HCT116 (cell line): Measurements from ENCODE around the gene TNC. TPM values are rescaled to one million over a fixed set of nuclear protein-coding genes. Genes with fewer than 3 reads are reported as not detected.
"Not testable (repeated sequence)": the region's sequence is repeated elsewhere in the genome, so short reads cannot be mapped to it uniquely, and the experiment has no call there.

Experiments used
- ATAC-seq: fragments of 200-7000 bp; cut with Tn5 transposase; 2 replicates; pipeline ENCODE4 v1.9.1; 2020; ENCODE audit warnings: mild to moderate bottlenecking, moderate library complexity
- BruUV-seq: library from RNA; stranded (reverse); fragments of 400-500 nt; replicated peaks from 2 replicates; lab custom pipeline; 2021; lab: Mats Ljungman, UMichigan
- CTCF ChIA-PET: fragments of 300-600 bp; sonication (Branson Sonifier 250); formaldehyde crosslinking; loops from one replicate; lab custom pipeline; 2021; ENCODE audit warnings: antibody characterized with exemption; lab: Charles Lee
- POLR2A ChIA-PET: fragments of 300-600, 350-600 bp; sonication (Branson Sonifier 250); formaldehyde crosslinking; loops from one replicate; lab custom pipeline; 2021; ENCODE audit warnings: antibody characterized with exemption; lab: Charles Lee
- RAD21 ChIA-PET, 2 experiments: fragments of 300-600 bp; sonication (Branson Sonifier 250); formaldehyde crosslinking; loops; one replicate each; lab custom pipeline; 2023; ENCODE audit warnings: low total read pairs in 2 of 2; ENCODE audit not compliant: uncharacterized antibody in 2 of 2, unreplicated experiment in 2 of 2, low non-redundant PET in 1 of 2; lab: Charles Lee
- DNase-seq: peaks from one replicate; pipeline ENCODE4 v3.0.0-alpha.2; 2010; ENCODE audit warnings: low read depth, low spot score
- H2AFZ ChIP-seq: fragments of 200-600 bp; shearing (Covaris generic), sonication (generic); 2 replicates; pipeline ENCODE4 v1.6.1; 2017; ENCODE audit warnings: low read depth, mixed run types, mixed read lengths, antibody characterized with exemption, low read length; ENCODE audit not compliant: poor library complexity, severe bottlenecking
- H3K27ac ChIP-seq: 2 replicates; pipeline ENCODE4 v1.5.1; 2012; ENCODE audit warnings: low read depth, low read length
- H3K27me3 ChIP-seq: fragments of 200-600 bp; sonication (generic); 2 replicates; pipeline ENCODE4 v1.6.1; 2016; ENCODE audit warnings: mixed run types, low read length, mixed read lengths; ENCODE audit not compliant: insufficient read depth
- H3K36me3 ChIP-seq, 2 experiments: fragments of 200-500 bp in 1 of 2; fragments of 200-600 bp in 1 of 2; sonication (Bioruptor generic) in 1 of 2; sonication (generic) in 1 of 2; 2 replicates each; pipeline versions ENCODE4 v1.5.1 to v1.6.1; 2014 to 2016; ENCODE audit warnings: low read length in 2 of 2, inconsistent platforms in 1 of 2, mixed read lengths in 1 of 2, mixed run types in 1 of 2; ENCODE audit not compliant: insufficient read depth in 2 of 2, control insufficient read depth in 1 of 2
- H3K4me1 ChIP-seq, 2 experiments: fragments of 200-600 bp in 1 of 2; sonication (generic) in 1 of 2; 2 replicates each; pipeline versions ENCODE4 v1.5.1 to v1.6.1; 2012 to 2017; ENCODE audit warnings: low read length in 2 of 2, inconsistent platforms in 1 of 2, mild to moderate bottlenecking in 1 of 2, mixed read lengths in 1 of 2, mixed run types in 1 of 2, moderate library complexity in 1 of 2; ENCODE audit not compliant: insufficient read depth in 2 of 2, control insufficient read depth in 1 of 2
- H3K4me2 ChIP-seq: fragments of 200-600 bp; sonication (generic); 2 replicates; pipeline ENCODE4 v1.6.1; 2017; ENCODE audit warnings: mixed run types, low read length, mixed read lengths
- H3K4me3 ChIP-seq, 2 experiments: fragments of 200-600 bp in 1 of 2; sonication (generic) in 1 of 2; replicated peaks in 1 of 2; 2 replicates each; pipeline ENCODE4 v1.5.1; 2011 to 2016; ENCODE audit warnings: low read length in 2 of 2, control low read depth in 1 of 2, low read depth in 1 of 2, mild to moderate bottlenecking in 1 of 2, mixed read lengths in 1 of 2, mixed run types in 1 of 2
- H3K79me2 ChIP-seq: fragments of 200-600 bp; sonication (generic); 2 replicates; pipeline ENCODE4 v1.6.1; 2017; ENCODE audit warnings: mild to moderate bottlenecking, mixed run types, low read length, moderate library complexity, mixed read lengths; ENCODE audit not compliant: insufficient read depth
- H3K9ac ChIP-seq: fragments of 200-600 bp; sonication (generic); 2 replicates; pipeline ENCODE4 v1.6.1; 2016; ENCODE audit warnings: low read length, mixed read lengths
- H3K9me2 ChIP-seq: fragments of 200-600 bp; sonication (generic), shearing (Covaris generic); 2 replicates; pipeline ENCODE4 v1.6.1; 2017; ENCODE audit warnings: mixed run types, mild to moderate bottlenecking, moderate library complexity; ENCODE audit not compliant: insufficient read depth
- H3K9me3 ChIP-seq, 2 experiments: fragments of 200-500 bp in 1 of 2; fragments of 200-600 bp in 1 of 2; sonication (Bioruptor generic) in 1 of 2; sonication (generic) in 1 of 2; 2 replicates each; pipeline ENCODE4 v1.6.1; 2014 to 2017; ENCODE audit warnings: low read length in 2 of 2, mixed read lengths in 2 of 2, inconsistent platforms in 1 of 2, low read depth in 1 of 2, mild to moderate bottlenecking in 1 of 2, mixed run types in 1 of 2, moderate library complexity in 1 of 2; ENCODE audit not compliant: control insufficient read depth in 1 of 2, insufficient read depth in 1 of 2
- H4K20me1 ChIP-seq: fragments of 200-600 bp; sonication (generic), shearing (Covaris generic); 2 replicates; pipeline ENCODE4 v1.6.1; 2017; ENCODE audit warnings: mixed run types, mild to moderate bottlenecking, moderate library complexity; ENCODE audit not compliant: insufficient read depth
- ELF1 ChIP-seq: IDR thresholded peaks from 2 replicates; pipeline ENCODE4 v1.6.1; 2012; ENCODE audit warnings: low read depth, borderline replicate concordance
- REST ChIP-seq: IDR thresholded peaks from 2 replicates; pipeline ENCODE4 v1.6.1; 2012; ENCODE audit warnings: low read depth
- SIN3A ChIP-seq: IDR thresholded peaks from 2 replicates; pipeline ENCODE4 v1.6.1; 2012; ENCODE audit warnings: low read depth
- SP1 ChIP-seq: IDR thresholded peaks from 2 replicates; pipeline ENCODE4 v1.6.1; 2012; ENCODE audit warnings: low read depth
- TCF7L2 ChIP-seq: IDR thresholded peaks from 2 replicates; pipeline ENCODE4 v1.7.0; 2011; ENCODE audit warnings: borderline replicate concordance, inconsistent platforms; ENCODE audit not compliant: insufficient read depth, insufficient read length; ENCODE audit errors: extremely low read depth
- ZBTB33 ChIP-seq: IDR thresholded peaks from 2 replicates; pipeline ENCODE4 v1.6.1; 2011; ENCODE audit warnings: mild to moderate bottlenecking, low read length, moderate library complexity; ENCODE audit not compliant: insufficient replicate concordance; ENCODE audit errors: extremely low read depth
- intact Hi-C: fragments of 100-400 bp; cut with micrococcal nuclease; formaldehyde crosslinking; loops from 2 replicates; pipeline ENCODE4 v1.10.0; 2022
- total RNA-seq: library from RNA; stranded (reverse); gene quantifications from one replicate; pipeline ENCODE4 v1.2.1, GENCODE V29; 2021; ENCODE audit not compliant: unreplicated experiment

TNC gene
- total RNA-seq, 1 experiment from 2014 or later: 0.49 TPM

GRCh38 chr9:115130176-115130575 lies 12.2 kb upstream of the TNC start:
- H3K4me2 ChIP-seq: no peak overlapping the region
- H3K27me3 ChIP-seq: peaks cover 9% of the 10 kb centered on the region; the same call in 1 of the 2 replicates
- ChIA-PET RAD21 (no interaction called here), CTCF (no interaction called here), POLR2A (no interaction called here)
- no peak overlapping the region for H3K4me3 ChIP-seq
- H4K20me1 ChIP-seq: no peaks in the 10 kb centered on the region
- no peaks in the 10 kb centered on the region for H3K4me1 ChIP-seq
- H3K9ac ChIP-seq: no peak overlapping the region
- H3K27ac ChIP-seq: no peak overlapping the region
- ATAC-seq (no peak), DNase-seq (no peak)
- no peaks in the 10 kb centered on the region for H3K79me2 ChIP-seq
- H3K36me3 ChIP-seq: no peaks in the 10 kb centered on the region
- no peak overlapping the region for H2AFZ ChIP-seq
- no peaks in the 10 kb centered on the region for H3K9me2 ChIP-seq
- TF ChIP-seq SP1: no peak
- intact Hi-C loops: no loop called here
- BruUV-seq: no TSS peak
- H3K9me3 ChIP-seq: no peaks in the 10 kb centered on the region

- H3K79me2 ChIP-seq, DNase-seq, H2AFZ ChIP-seq, H3K4me1 ChIP-seq, H3K36me3 ChIP-seq, H4K20me1 ChIP-seq, ATAC-seq, H3K9me2 ChIP-seq, RAD21 ChIA-PET, BruUV-seq, H3K9me3 ChIP-seq, H3K4me3 ChIP-seq, H3K9ac ChIP-seq, H3K4me2 ChIP-seq, H3K27ac ChIP-seq, CTCF ChIA-PET, intact Hi-C loops, POLR2A ChIA-PET, H3K27me3 ChIP-seq: not testable (repeated sequence)
Measured at GRCh38 chr9:115128726-115129125, 10.8 kb upstream of the TNC start.

- H3K79me2 ChIP-seq: no peaks in the 10 kb centered on the region
- ATAC-seq (peak; percentile 11; the same call in 1 of the 2 replicates), DNase-seq (no peak)
- no peak overlapping the region for H3K4me3 ChIP-seq
- H3K9me3 ChIP-seq: no peaks in the 10 kb centered on the region
- H3K4me2 ChIP-seq: no peak overlapping the region
- no peaks in the 10 kb centered on the region for H3K9me2 ChIP-seq
- no peak overlapping the region for H3K27ac ChIP-seq
- H3K27me3 ChIP-seq: peaks cover 10% of the 10 kb centered on the region; the same call in 1 of the 2 replicates
- no peaks in the 10 kb centered on the region for H3K4me1 ChIP-seq
- intact Hi-C loops: no loop called here
- no TSS peak for BruUV-seq
- POLR2A ChIA-PET: no interaction called here
- H4K20me1 ChIP-seq: no peaks in the 10 kb centered on the region
- no peak overlapping the region for H2AFZ ChIP-seq
- H3K9ac ChIP-seq: no peak overlapping the region
- RAD21 ChIA-PET: no interaction called here
- CTCF ChIA-PET: no interaction called here
- H3K36me3 ChIP-seq: no peaks in the 10 kb centered on the region
- TF ChIP-seq ELF1 (no peak), SIN3A (no peak), TCF7L2 (no peak), REST (no peak), ZBTB33 (no peak)
Measured at GRCh38 chr9:115127191-115127817, 9.3 kb upstream of the TNC start.
